ENCODE measurements around the gene FGGY.

FGGY gene

DNA sequence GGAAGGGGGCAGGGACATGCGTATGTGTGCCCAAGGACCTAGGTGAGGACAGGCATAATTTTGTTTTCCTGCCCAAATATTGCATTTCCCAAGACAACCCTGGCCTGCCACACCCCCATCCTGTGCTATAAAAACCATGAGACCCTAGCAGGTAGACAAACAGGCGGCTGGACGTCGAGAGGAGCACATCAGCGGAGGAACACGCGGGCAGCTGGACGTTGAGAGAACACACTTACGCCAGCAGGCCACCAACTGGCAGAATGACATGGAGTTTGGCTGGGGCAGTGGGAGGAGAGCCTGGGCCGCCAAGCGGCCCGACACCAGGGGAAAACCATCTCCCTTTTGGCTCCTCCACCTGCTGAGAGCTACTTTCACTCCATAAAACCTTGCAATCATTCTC, 3.0 kb upstream of the FGGY start (continued):
- TF ChIP-seq, protein P1, sequence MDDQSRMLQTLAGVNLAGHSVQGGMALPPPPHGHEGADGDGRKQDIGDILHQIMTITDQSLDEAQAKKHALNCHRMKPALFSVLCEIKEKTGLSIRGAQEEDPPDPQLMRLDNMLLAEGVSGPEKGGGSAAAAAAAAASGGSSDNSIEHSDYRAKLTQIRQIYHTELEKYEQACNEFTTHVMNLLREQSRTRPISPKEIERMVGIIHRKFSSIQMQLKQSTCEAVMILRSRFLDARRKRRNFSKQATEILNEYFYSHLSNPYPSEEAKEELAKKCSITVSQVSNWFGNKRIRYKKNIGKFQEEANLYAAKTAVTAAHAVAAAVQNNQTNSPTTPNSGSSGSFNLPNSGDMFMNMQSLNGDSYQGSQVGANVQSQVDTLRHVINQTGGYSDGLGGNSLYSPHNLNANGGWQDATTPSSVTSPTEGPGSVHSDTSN (CRISPR knock-in tag; IDR thresholded peaks at IDR 0.05), result no peak
- TF ChIP-seq, protein P2, sequence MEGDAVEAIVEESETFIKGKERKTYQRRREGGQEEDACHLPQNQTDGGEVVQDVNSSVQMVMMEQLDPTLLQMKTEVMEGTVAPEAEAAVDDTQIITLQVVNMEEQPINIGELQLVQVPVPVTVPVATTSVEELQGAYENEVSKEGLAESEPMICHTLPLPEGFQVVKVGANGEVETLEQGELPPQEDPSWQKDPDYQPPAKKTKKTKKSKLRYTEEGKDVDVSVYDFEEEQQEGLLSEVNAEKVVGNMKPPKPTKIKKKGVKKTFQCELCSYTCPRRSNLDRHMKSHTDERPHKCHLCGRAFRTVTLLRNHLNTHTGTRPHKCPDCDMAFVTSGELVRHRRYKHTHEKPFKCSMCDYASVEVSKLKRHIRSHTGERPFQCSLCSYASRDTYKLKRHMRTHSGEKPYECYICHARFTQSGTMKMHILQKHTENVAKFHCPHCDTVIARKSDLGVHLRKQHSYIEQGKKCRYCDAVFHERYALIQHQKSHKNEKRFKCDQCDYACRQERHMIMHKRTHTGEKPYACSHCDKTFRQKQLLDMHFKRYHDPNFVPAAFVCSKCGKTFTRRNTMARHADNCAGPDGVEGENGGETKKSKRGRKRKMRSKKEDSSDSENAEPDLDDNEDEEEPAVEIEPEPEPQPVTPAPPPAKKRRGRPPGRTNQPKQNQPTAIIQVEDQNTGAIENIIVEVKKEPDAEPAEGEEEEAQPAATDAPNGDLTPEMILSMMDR (tag by site-specific recombination; IDR thresholded peaks at IDR 0.05), result no peak
- TF ChIP-seq, protein P3, sequence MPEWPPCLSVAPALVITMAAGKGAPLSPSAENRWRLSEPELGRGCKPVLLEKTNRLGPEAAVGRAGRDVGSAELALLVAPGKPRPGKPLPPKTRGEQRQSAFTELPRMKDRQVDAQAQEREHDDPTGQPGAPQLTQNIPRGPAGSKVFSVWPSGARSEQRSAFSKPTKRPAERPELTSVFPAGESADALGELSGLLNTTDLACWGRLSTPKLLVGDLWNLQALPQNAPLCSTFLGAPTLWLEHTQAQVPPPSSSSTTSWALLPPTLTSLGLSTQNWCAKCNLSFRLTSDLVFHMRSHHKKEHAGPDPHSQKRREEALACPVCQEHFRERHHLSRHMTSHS (tag by site-specific recombination; IDR thresholded peaks at IDR 0.05), result no peak
- TF ChIP-seq, protein P4, sequence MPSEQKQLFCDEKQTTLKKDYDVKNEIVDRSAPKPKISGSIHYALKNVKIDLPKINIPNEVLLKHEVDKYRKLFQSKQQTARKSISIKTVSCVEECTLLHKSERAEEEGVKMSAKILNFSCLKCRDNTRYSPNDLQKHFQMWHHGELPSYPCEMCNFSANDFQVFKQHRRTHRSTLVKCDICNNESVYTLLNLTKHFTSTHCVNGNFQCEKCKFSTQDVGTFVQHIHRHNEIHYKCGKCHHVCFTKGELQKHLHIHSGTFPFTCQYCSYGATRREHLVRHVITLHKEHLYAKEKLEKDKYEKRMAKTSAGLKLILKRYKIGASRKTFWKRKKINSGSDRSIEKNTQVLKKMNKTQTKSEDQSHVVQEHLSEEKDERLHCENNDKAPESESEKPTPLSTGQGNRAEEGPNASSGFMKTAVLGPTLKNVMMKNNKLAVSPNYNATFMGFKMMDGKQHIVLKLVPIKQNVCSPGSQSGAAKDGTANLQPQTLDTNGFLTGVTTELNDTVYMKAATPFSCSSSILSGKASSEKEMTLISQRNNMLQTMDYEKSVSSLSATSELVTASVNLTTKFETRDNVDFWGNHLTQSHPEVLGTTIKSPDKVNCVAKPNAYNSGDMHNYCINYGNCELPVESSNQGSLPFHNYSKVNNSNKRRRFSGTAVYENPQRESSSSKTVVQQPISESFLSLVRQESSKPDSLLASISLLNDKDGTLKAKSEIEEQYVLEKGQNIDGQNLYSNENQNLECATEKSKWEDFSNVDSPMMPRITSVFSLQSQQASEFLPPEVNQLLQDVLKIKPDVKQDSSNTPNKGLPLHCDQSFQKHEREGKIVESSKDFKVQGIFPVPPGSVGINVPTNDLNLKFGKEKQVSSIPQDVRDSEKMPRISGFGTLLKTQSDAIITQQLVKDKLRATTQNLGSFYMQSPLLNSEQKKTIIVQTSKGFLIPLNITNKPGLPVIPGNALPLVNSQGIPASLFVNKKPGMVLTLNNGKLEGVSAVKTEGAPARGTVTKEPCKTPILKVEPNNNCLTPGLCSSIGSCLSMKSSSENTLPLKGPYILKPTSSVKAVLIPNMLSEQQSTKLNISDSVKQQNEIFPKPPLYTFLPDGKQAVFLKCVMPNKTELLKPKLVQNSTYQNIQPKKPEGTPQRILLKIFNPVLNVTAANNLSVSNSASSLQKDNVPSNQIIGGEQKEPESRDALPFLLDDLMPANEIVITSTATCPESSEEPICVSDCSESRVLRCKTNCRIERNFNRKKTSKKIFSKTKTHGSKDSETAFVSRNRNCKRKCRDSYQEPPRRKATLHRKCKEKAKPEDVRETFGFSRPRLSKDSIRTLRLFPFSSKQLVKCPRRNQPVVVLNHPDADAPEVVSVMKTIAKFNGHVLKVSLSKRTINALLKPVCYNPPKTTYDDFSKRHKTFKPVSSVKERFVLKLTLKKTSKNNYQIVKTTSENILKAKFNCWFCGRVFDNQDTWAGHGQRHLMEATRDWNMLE (tag by site-specific recombination; conservative IDR thresholded peaks at IDR 0.05; ENCODE audit: low read depth), result no peak
- no peak for TF ChIP-seq MZF1 (tag by site-specific recombination; IDR thresholded peaks at IDR 0.05; ENCODE audit: borderline replicate concordance)
- no peak for TF ChIP-seq ZNF354C (tag by site-specific recombination; IDR thresholded peaks at IDR 0.05; ENCODE audit: borderline replicate concordance, low read depth)

DNA sequence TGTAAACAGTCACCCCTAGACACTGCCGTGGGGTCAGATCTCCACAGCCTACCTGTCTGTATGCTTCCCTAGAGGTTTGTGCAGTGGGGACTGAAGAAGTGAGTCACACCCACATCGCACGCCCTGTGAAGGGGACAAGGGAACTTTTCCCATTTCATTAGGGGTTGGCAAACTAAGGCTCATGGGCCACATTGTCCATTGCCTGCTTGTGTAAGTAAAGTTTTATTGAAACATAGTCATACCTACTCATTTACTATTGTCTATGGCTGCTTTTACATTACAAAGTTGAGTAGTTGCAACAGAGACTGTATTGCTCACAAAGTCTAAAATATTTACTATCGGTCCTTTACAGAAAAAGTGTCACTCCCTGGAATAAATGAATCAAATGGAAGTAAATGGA, 2.5 kb upstream of the FGGY start:
- H3K36me3 ChIP-seq (ENCODE audit: control insufficient read depth in 2 of 2, insufficient read depth in 1 of 2, low read length in 2 of 2), result no peaks in the 10 kb centered on the region
- no peak overlapping the region for H3K27ac ChIP-seq (ENCODE audit: extremely low read depth, low read depth, low read length)
- ChIA-PET CTCF (interaction anchor here (0.7 kb wide), 1 partner anchor 146 kb away, joined by 5 read pairs; no protein-coding TSS in a partner anchor), POLR2A (no interaction called here)
- no peaks in the 10 kb centered on the region for H3K9me3 ChIP-seq (ENCODE audit: control insufficient read depth, insufficient read depth, low read depth, low read length)
- 0 out of 2 replicates have a peak, but pooled peaks cover 2% of the 10 kb centered on the region for H3K4me1 ChIP-seq (ENCODE audit: control insufficient read depth, insufficient read depth, low read length)
- no peak overlapping the region for H3K4me3 ChIP-seq (ENCODE audit: low read depth, low read length)
- TF ChIP-seq MZF1 (tag by site-specific recombination; IDR thresholded peaks at IDR 0.05; ENCODE audit: borderline replicate concordance), result no peak
- no peak for TF ChIP-seq ZBTB21 (tag by site-specific recombination; IDR thresholded peaks at IDR 0.05)
- TF ChIP-seq ZNF785 (tag by site-specific recombination; IDR thresholded peaks at IDR 0.05), result no peak
- TF ChIP-seq PRDM1 (tag by site-specific recombination; IDR thresholded peaks at IDR 0.05), result no peak
- TF ChIP-seq ZNF707 (tag by site-specific recombination; IDR thresholded peaks at IDR 0.05), result no peak
- TF ChIP-seq ZNF664 (tag by site-specific recombination; IDR thresholded peaks at IDR 0.05), result no peak
- TF ChIP-seq ZNF174 (tag by site-specific recombination; IDR thresholded peaks at IDR 0.05), result no peak
- TF ChIP-seq, protein P5, sequence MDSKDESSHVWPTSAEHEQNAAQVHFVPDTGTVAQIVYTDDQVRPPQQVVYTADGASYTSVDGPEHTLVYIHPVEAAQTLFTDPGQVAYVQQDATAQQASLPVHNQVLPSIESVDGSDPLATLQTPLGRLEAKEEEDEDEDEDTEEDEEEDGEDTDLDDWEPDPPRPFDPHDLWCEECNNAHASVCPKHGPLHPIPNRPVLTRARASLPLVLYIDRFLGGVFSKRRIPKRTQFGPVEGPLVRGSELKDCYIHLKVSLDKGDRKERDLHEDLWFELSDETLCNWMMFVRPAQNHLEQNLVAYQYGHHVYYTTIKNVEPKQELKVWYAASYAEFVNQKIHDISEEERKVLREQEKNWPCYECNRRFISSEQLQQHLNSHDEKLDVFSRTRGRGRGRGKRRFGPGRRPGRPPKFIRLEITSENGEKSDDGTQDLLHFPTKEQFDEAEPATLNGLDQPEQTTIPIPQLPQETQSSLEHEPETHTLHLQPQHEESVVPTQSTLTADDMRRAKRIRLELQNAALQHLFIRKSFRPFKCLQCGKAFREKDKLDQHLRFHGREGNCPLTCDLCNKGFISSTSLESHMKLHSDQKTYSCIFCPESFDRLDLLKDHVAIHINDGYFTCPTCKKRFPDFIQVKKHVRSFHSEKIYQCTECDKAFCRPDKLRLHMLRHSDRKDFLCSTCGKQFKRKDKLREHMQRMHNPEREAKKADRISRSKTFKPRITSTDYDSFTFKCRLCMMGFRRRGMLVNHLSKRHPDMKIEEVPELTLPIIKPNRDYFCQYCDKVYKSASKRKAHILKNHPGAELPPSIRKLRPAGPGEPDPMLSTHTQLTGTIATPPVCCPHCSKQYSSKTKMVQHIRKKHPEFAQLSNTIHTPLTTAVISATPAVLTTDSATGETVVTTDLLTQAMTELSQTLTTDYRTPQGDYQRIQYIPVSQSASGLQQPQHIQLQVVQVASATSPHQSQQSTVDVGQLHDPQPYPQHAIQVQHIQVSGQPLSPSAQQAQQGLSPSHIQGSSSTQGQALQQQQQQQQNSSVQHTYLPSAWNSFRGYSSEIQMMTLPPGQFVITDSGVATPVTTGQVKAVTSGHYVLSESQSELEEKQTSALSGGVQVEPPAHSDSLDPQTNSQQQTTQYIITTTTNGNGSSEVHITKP (tag by site-specific recombination; IDR thresholded peaks at IDR 0.05), result no peak
- TF ChIP-seq ZNF658 (tag by site-specific recombination; IDR thresholded peaks at IDR 0.05), result no peak
- TF ChIP-seq, protein P2 (tag by site-specific recombination; IDR thresholded peaks at IDR 0.05), result no peak
- TF ChIP-seq ZFP41 (tag by site-specific recombination; IDR thresholded peaks at IDR 0.05; ENCODE audit: borderline replicate concordance), result no peak
- TF ChIP-seq ZNF670 (tag by site-specific recombination; IDR thresholded peaks at IDR 0.05; ENCODE audit: low read depth), result no peak
- no peak for TF ChIP-seq HOXA7 (CRISPR knock-in tag; IDR thresholded peaks at IDR 0.05; ENCODE audit: borderline replicate concordance)
- TF ChIP-seq GLIS2 (tag by site-specific recombination; IDR thresholded peaks at IDR 0.05), result no peak
- TF ChIP-seq ZNF19 (tag by site-specific recombination; IDR thresholded peaks at IDR 0.05; ENCODE audit: low read depth), result no peak
- TF ChIP-seq ZNF548 (tag by site-specific recombination; IDR thresholded peaks at IDR 0.05), result no peak

Data from HEK293 (cell line).